Effector memory CD4-positive, alpha-beta T cell (primary cell): Measurements from ENCODE around the gene EMP2.

Source experiments
- DNase-seq, 3 donors: peaks; one replicate each; pipeline ENCODE4 v3.0.0-alpha.2; 2020
- H3K27ac ChIP-seq: 2 replicates; pipeline ENCODE4 v1.7.0; 2013; ENCODE audit warnings: mild to moderate bottlenecking, low read length, moderate library complexity; ENCODE audit not compliant: insufficient read depth, poor library complexity, severe bottlenecking
- H3K27me3 ChIP-seq: replicated peaks from 2 replicates; pipeline ENCODE4 v1.7.0; 2013; ENCODE audit warnings: mild to moderate bottlenecking, low read length; ENCODE audit not compliant: insufficient read depth, control insufficient read depth, poor library complexity, severe bottlenecking
- H3K36me3 ChIP-seq: 2 replicates; pipeline ENCODE4 v1.7.0; 2013; ENCODE audit warnings: mild to moderate bottlenecking, low read length, moderate library complexity; ENCODE audit not compliant: control insufficient read depth, insufficient read depth
- H3K4me1 ChIP-seq: 2 replicates; pipeline ENCODE4 v1.7.0; 2013; ENCODE audit warnings: low read length, mild to moderate bottlenecking; ENCODE audit not compliant: control insufficient read depth, insufficient read depth, poor library complexity, severe bottlenecking
- H3K4me3 ChIP-seq: 2 replicates; pipeline ENCODE4 v1.7.0; 2013; ENCODE audit warnings: low read length, low read depth, mild to moderate bottlenecking; ENCODE audit not compliant: insufficient read depth, poor library complexity, severe bottlenecking
- H3K9me3 ChIP-seq: 2 replicates; pipeline ENCODE4 v1.7.0; 2013; ENCODE audit warnings: mild to moderate bottlenecking, low read length, moderate library complexity; ENCODE audit not compliant: control insufficient read depth

The EMP2 gene

DNA sequence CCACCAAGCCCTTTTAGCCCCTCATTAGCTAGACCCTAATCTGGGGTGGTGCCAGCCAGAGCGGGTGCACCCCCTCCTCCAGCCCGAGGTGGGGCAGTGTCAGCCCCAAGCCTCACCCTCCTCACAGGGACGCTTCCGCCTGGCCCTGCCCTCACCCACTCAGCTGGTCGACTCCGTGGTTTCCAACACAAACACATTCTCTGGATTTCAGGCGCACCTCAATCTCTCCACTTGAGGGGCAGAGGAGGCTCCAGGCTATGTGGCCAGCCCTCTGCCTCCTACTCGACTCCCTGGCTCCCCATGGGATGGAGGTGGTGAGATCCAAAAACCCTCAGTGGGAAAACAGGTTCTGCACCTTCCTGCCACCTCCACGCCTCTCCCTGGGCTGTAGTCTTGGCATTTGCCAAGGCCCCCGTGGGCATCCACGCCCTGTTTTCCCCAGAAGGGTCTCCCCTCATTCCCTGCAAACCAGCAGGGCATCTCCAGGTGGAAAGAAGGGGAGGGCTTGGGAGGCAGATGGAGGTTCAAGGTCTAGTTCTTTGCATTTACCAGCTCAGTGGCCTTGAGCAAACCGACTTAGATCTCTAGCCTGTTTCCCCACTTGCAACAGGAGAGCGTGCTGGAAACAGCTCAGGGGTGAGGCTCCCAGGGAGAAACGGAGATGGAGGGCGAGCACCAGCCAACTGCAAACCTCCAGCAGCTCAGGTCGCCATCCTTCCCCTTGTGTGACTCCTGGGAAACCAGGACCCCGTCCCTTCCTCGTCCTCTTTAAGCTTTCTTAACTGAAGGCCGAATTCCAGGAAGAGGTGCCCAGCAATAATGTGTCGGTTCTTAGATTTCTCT lies 1.7 kb downstream of the EMP2 start:
- Histone ChIP-seq H3K27ac (no peak overlapping the region), H3K9me3 (no peaks in the 10 kb centered on the region), H3K36me3 (no peaks in the 10 kb centered on the region), H3K27me3 (peaks cover 15% of the 10 kb centered on the region), H3K4me1 (no peaks in the 10 kb centered on the region), H3K4me3 (no peak overlapping the region)
- no peak for DNase-seq

DNA sequence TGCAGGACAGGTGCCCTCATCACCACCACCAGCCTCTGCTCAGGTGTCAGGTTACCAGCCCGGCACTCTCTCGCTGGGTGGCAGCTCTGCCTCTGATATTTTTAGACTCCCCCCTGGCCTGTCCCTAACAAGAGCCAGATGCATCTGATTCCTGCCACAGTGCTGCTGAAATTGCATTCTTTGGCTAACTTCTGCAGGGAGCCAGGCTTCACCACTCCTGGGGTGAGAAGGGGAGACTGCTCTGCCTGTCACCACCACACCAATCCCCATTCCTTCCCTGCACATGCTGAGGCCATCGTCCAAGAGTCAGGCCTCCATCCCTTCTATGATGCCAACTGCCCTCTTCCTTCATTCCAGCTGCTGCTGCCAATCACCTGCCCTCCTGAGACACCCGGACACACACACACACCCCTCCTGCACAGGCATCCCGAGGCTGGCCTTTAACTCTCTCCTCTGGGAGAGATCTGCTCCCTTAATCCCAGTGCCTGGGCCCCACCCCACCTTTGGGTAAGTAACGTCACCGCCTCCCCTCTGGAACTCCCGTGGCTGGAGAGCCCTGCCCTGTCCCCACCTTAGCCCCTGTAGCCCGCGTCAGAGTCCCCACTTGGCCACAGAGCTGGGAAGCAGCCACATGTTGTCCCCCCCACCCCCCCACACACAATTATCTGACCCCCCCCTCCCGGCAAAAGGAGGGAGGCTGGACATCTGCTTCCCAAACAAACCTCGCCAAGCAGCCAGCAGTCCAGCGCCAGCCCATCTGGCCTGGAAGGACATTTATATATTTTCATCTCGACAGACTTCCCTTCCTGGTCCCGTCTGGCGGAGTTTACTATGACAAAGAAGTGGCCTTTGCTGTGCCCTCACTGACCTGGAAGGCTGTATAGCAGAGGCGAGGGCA lies 2.8 kb downstream of the EMP2 start:
- Histone ChIP-seq H3K27me3 (peaks cover 15% of the 10 kb centered on the region), H3K36me3 (no peaks in the 10 kb centered on the region), H3K9me3 (no peaks in the 10 kb centered on the region), H3K27ac (no peak overlapping the region), H3K4me3 (no peak overlapping the region), H3K4me1 (no peaks in the 10 kb centered on the region)
- DNase-seq: no peak

DNA sequence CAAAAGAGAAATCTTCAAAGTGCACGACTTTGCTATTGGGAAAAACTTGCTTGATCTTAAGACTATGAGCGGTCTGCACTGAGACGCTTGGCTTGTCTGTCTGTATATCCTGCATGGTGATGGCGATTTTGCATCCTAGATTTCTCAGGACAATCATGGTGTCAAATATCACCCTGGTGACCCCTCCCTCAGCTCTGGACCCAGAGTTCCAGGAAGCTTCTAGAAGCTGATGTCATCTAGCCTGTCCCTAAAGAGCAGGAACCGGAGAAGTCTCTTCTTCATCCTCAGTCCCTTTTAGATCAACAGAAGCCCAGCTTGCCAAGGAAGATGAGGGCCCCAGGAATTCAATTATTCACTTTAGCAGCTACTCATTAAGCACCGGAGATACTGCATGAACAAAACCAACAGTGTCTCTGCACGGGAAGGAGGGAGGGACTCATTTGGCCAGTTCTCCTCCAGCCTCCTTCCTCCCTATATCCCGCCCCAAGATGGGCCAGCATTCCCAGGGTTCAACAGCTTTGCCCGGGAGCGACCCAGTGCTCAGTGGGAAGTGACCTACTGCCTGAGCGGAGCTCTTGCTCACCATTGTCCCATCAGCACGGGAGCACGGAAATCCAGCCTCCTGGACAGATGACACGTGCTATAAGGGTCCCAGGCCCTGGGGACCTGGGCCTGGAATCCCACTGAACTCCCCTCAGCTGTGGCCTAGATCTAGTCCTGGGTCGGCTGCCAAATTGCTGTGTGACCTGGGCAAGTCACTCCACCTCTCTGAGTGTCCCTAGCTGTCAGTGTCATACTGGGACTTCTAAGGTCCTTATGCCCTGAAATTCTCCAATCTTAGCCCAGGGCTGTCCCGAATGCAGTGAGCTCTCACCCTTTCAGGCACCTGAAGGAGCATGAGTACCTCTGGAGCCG lies 3.8 kb downstream of the EMP2 start:
- DNase-seq: no peak
- Histone ChIP-seq H3K4me3 (no peak overlapping the region), H3K4me1 (no peaks in the 10 kb centered on the region), H3K27ac (no peak overlapping the region), H3K27me3 (peaks cover 15% of the 10 kb centered on the region), H3K9me3 (no peaks in the 10 kb centered on the region), H3K36me3 (no peaks in the 10 kb centered on the region)

DNA sequence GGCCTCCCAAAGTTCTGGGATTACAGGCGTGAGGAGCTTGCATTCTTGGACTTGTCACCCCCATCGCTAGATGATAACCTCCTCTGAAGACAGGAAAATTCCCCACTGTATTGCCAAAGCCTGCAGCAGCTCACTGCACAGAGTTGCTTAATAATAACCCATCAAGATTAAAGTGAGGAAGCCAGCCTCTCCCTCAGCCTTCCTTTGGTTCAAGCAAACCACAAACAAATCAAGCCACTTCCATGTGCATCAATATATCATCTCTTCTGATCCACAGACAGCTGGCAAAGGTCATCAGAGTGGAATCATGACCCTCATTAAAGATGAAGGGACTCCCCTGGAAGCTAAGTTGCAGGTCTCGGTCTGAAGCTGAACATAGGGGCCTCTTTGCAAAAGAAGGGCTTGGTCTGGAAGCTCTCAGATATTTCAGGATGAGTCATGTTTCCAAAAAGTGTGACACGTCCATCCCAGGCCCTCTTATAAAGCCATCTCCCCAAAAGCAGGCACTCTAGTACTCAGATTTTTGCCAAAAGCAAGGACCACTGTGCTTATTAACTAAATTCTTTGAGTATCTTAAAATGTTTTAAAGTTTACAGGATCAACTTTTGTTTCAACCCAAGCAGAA lies 4.8 kb downstream of the EMP2 start:
- DNase-seq: no peak
- no peak overlapping the region for H3K4me3 ChIP-seq
- peaks cover 15% of the 10 kb centered on the region for H3K27me3 ChIP-seq
- H3K4me1 ChIP-seq: no peaks in the 10 kb centered on the region
- no peaks in the 10 kb centered on the region for H3K9me3 ChIP-seq
- no peak overlapping the region for H3K27ac ChIP-seq
- H3K36me3 ChIP-seq: no peaks in the 10 kb centered on the region

DNA sequence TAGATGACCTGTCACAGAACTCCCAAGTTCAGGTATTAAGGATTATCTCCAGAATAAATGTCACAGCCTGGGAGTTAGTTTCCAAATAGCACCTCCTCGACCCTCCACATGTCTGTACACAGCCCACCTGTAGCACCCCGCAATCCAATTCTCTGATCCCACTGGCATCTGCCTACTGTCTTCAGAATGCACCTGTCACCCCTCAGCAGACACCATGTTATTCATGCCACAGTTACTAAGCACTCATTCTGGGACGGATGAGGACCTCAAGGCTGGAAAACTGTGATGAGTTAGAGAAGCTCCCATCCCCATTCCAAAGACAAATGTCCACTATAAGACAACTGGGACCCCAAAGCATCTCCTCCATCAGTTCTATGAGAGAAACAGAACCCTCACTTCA lies 7.8 kb downstream of the EMP2 start:
- Histone ChIP-seq H3K9me3 (no peaks in the 10 kb centered on the region), H3K4me3 (no peak overlapping the region), H3K4me1 (no peaks in the 10 kb centered on the region), H3K27ac (no peak overlapping the region), H3K36me3 (no peaks in the 10 kb centered on the region), H3K27me3 (no peaks in the 10 kb centered on the region)
- DNase-seq: no peak

DNA sequence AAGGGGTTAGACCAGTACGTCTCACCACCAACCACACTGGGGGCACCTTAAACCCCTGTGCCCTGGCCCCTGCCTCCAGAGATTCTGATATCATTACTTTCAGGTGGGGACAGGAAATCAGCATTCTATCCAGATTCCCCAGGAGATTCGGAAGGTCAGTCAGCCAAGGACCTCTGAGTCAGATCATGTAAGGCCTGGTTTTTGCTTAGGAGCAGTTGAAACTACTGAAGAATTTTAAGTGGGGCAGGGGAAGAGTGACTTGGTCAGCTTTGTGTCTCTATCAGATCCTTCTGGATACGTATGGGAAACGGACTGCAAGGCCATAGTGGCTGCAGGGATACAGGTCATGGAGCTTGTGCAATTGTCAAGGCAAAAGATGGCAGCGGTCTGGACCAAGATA lies 9.0 kb downstream of the EMP2 start:
- no peaks in the 10 kb centered on the region for H3K36me3 ChIP-seq
- H3K4me3 ChIP-seq: no peak overlapping the region
- H3K9me3 ChIP-seq: no peaks in the 10 kb centered on the region
- no peak overlapping the region for H3K27ac ChIP-seq
- no peaks in the 10 kb centered on the region for H3K4me1 ChIP-seq
- no peaks in the 10 kb centered on the region for H3K27me3 ChIP-seq
- DNase-seq: no peak

DNA sequence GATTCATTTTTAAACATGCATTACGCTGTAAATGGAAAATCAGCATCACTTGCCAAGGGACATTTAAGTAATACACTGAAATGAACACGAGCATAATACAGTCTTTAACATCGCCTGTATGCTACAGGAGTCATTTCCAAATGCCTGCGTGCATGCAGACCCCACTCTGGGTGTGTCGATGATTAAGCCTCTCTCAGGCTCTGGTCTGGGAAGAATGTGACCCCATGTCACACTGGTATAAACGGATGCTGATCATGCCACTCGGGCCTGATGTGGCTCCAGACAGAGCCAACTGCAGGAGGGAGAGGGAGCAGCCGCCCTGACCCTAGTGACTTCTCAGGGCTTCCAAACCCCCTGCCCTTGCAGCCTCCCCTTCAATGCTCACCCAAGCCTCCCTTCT lies 10.8 kb downstream of the EMP2 start:
- no peak for DNase-seq
- Histone ChIP-seq H3K4me3 (no peak overlapping the region), H3K4me1 (no peaks in the 10 kb centered on the region), H3K27me3 (no peaks in the 10 kb centered on the region), H3K9me3 (no peaks in the 10 kb centered on the region), H3K36me3 (no peaks in the 10 kb centered on the region), H3K27ac (no peak overlapping the region)

DNA sequence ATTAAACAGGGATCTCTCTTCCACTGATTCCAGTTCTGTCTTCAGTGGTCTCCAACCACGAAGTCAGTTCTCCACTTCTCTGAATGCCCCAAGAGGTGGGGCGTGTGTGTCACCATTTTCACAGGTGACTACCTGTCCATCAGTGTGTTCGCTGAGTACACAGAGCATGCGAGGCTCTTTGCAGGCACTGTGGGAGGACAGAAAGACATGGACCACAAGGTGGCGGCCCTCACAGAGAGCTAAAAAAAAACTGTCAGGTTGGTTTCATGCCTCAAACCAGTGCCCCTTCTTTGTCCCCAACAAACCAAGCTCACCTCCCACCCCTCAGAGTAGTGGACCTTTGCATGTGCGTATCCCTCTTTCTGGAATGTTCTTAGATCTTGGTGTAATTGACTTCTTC lies 13.8 kb downstream of the EMP2 start:
- no peak overlapping the region for H3K27ac ChIP-seq
- H3K4me1 ChIP-seq: no peaks in the 10 kb centered on the region
- no peak for DNase-seq
- no peaks in the 10 kb centered on the region for H3K27me3 ChIP-seq
- no peaks in the 10 kb centered on the region for H3K9me3 ChIP-seq
- H3K36me3 ChIP-seq: no peaks in the 10 kb centered on the region
- no peak overlapping the region for H3K4me3 ChIP-seq

DNA sequence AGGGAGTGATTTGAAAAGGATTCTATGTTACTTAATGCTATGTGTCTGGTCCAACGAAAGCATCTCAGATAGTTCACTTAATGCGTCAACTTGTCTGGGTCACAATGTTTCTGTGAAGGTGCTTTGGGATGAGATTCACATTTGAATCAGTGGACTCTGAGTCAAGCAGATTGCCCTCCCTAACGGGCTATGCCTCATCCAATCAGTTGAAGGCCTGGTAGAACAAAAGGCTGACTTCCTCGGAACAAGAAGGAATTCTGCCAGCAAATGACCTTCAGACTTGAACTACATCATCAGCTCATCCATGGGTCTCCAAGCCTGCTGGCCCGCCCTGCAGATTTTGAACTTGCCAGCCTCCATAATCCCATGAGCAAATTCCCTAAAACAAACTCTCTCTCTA lies 15.2 kb downstream of the EMP2 start:
- no peaks in the 10 kb centered on the region for H3K27me3 ChIP-seq
- DNase-seq: no peak
- no peaks in the 10 kb centered on the region for H3K4me1 ChIP-seq
- H3K36me3 ChIP-seq: no peaks in the 10 kb centered on the region
- no peak overlapping the region for H3K27ac ChIP-seq
- no peaks in the 10 kb centered on the region for H3K9me3 ChIP-seq
- H3K4me3 ChIP-seq: no peak overlapping the region
